Panc1 (cell line): ENCODE measurements around the gene METTL6. TPM values are rescaled to one million over a fixed set of nuclear protein-coding genes. Genes with fewer than 3 reads are reported as not detected.

Source experiments
- ATAC-seq: fragments of 200-7000 bp; cut with Tn5 transposase; 2 replicates; pipeline ENCODE4 v1.9.1; 2020; ENCODE audit warnings: mild to moderate bottlenecking, moderate library complexity
- BruUV-seq: library from RNA; stranded (reverse); fragments of 400-500 nt; replicated peaks from 2 replicates; lab custom pipeline; 2021; lab: Mats Ljungman, UMichigan
- CTCF ChIA-PET: fragments of 300-600 bp; sonication (Branson Sonifier 250); formaldehyde crosslinking; loops from one replicate; lab custom pipeline; 2022; ENCODE audit warnings: antibody characterized with exemption; lab: Charles Lee
- POLR2A ChIA-PET: fragments of 300-600 bp; sonication (Branson Sonifier 250); formaldehyde crosslinking; loops from one replicate; lab custom pipeline; 2022; ENCODE audit warnings: antibody characterized with exemption; lab: Charles Lee
- DNase-seq: peaks from one replicate; pipeline ENCODE4 v3.0.0-alpha.2; 2010; ENCODE audit warnings: low read depth, low spot score
- H3K27ac ChIP-seq: 2 replicates; pipeline ENCODE4 v1.5.1; 2011; ENCODE audit warnings: mild to moderate bottlenecking, low read length, inconsistent platforms
- H3K27me3 ChIP-seq: fragments of 200-500 bp; sonication (Bioruptor generic); 2 replicates; pipeline ENCODE4 v1.6.0; 2014; ENCODE audit warnings: low read length, inconsistent platforms; ENCODE audit not compliant: control insufficient read depth, insufficient read depth
- H3K36me3 ChIP-seq: fragments of 200-500 bp; sonication (Bioruptor generic); 2 replicates; pipeline ENCODE4 v1.5.1; 2014; ENCODE audit warnings: inconsistent platforms, mild to moderate bottlenecking, low read length, moderate library complexity; ENCODE audit not compliant: control insufficient read depth, insufficient read depth
- H3K4me1 ChIP-seq: 2 replicates; pipeline ENCODE4 v1.5.1; 2011; ENCODE audit warnings: inconsistent platforms, mild to moderate bottlenecking, low read length, moderate library complexity; ENCODE audit not compliant: control insufficient read depth, insufficient read depth
- H3K4me3 ChIP-seq, 2 experiments: 2 replicates each; pipeline ENCODE4 v1.5.1; 2011 to 2012; ENCODE audit warnings: low read depth in 2 of 2, low read length in 2 of 2, mild to moderate bottlenecking in 2 of 2, inconsistent platforms in 1 of 2, moderate library complexity in 1 of 2
- H3K9me3 ChIP-seq: fragments of 200-500 bp; sonication (Bioruptor generic); 2 replicates; pipeline ENCODE4 v1.5.1; 2014; ENCODE audit warnings: low read depth, mild to moderate bottlenecking, inconsistent platforms, low read length, moderate library complexity; ENCODE audit not compliant: control insufficient read depth, insufficient read depth
- POLR2AphosphoS5 ChIP-seq: IDR thresholded peaks from 2 replicates; pipeline ENCODE4 v1.6.1; 2012; ENCODE audit warnings: mild to moderate bottlenecking, low read depth, low read length, moderate library complexity
- SIN3A ChIP-seq: IDR thresholded peaks from 2 replicates; pipeline ENCODE4 v1.6.1; 2012; ENCODE audit warnings: low read depth, mild to moderate bottlenecking, low read length, moderate library complexity, borderline replicate concordance; ENCODE audit not compliant: insufficient read depth
- TCF7L2 ChIP-seq: IDR thresholded peaks from 2 replicates; pipeline ENCODE4 v1.6.1; 2011; ENCODE audit warnings: mild to moderate bottlenecking, low read depth, low read length, inconsistent platforms
- in situ Hi-C: cut with HindIII; loops from 2 replicates; pipeline ENCODE4 v1.10.0; 2016; ENCODE audit warnings: low sequenced_read_pairs, low pct_unique_long_range_greater_than_20kb
- intact Hi-C: fragments of 100-400 bp; cut with micrococcal nuclease; formaldehyde crosslinking; loops from one replicate; pipeline ENCODE4 v1.10.0; 2022; ENCODE audit not compliant: unreplicated experiment
- total RNA-seq: library from RNA; stranded (reverse); gene quantifications from one replicate; pipeline ENCODE4 v1.2.1, GENCODE V29; 2021; ENCODE audit not compliant: unreplicated experiment
- TF ChIP-seq, protein P1 (sequence below), 2 experiments: IDR thresholded peaks; 2 replicates each; pipeline ENCODE4 v1.6.1; 2011 to 2012; ENCODE audit warnings: low read depth in 2 of 2, control low read depth in 1 of 2, low read length in 1 of 2, mild to moderate bottlenecking in 1 of 2, moderate library complexity in 1 of 2; ENCODE audit not compliant: insufficient read depth in 1 of 2
- TF ChIP-seq, protein P2 (sequence below): fragments of 450-650 bp; IDR thresholded peaks from 2 replicates; pipeline ENCODE4 v1.5.1; 2017; ENCODE audit warnings: mild to moderate bottlenecking

METTL6 gene
- total RNA-seq, 1 experiment from 2014 or later = 16.5 TPM

DNA sequence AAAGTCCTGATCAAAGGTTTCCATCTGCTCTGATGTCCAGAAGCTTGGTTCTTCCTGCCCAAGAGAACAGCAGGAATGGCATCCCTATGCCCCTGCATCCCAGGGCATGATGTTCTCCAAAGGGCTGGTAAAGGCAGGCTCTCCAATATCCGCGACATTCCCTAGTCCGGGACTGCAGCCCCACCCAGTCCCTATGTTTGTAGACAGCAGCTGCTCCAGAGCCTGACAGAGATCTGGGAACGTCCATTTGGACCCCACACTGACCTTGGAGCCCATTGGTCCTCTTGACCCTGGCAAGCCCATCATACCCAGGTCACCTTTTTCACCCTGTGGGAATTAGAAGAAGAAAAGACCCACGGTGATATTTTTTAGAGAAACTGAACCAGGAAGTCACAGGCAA, 47.8 kb upstream of the METTL6 start:
- Histone ChIP-seq H3K27ac (no peak overlapping the region), H3K4me3 (no peak overlapping the region), H3K4me1 (no peaks in the 10 kb centered on the region), H3K36me3 (no peaks in the 10 kb centered on the region), H3K27me3 (no peaks in the 10 kb centered on the region), H3K9me3 (no peaks in the 10 kb centered on the region)
- ChIA-PET CTCF (no interaction called here), POLR2A (no interaction called here)
- ATAC-seq (no peak), DNase-seq (no peak)
- no TSS peak for BruUV-seq
- intact Hi-C loops = no loop called here
- in situ Hi-C loops = no loop called here
- no peak for TF ChIP-seq SIN3A
- TF ChIP-seq, protein P1, sequence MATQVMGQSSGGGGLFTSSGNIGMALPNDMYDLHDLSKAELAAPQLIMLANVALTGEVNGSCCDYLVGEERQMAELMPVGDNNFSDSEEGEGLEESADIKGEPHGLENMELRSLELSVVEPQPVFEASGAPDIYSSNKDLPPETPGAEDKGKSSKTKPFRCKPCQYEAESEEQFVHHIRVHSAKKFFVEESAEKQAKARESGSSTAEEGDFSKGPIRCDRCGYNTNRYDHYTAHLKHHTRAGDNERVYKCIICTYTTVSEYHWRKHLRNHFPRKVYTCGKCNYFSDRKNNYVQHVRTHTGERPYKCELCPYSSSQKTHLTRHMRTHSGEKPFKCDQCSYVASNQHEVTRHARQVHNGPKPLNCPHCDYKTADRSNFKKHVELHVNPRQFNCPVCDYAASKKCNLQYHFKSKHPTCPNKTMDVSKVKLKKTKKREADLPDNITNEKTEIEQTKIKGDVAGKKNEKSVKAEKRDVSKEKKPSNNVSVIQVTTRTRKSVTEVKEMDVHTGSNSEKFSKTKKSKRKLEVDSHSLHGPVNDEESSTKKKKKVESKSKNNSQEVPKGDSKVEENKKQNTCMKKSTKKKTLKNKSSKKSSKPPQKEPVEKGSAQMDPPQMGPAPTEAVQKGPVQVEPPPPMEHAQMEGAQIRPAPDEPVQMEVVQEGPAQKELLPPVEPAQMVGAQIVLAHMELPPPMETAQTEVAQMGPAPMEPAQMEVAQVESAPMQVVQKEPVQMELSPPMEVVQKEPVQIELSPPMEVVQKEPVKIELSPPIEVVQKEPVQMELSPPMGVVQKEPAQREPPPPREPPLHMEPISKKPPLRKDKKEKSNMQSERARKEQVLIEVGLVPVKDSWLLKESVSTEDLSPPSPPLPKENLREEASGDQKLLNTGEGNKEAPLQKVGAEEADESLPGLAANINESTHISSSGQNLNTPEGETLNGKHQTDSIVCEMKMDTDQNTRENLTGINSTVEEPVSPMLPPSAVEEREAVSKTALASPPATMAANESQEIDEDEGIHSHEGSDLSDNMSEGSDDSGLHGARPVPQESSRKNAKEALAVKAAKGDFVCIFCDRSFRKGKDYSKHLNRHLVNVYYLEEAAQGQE (IDR thresholded peaks at IDR 0.05; ENCODE audit: insufficient read depth in 1 of 2, low read depth in 2 of 2, low read length in 1 of 2) = no peak
- no peak for TF ChIP-seq TCF7L2
- TF ChIP-seq, protein P2, sequence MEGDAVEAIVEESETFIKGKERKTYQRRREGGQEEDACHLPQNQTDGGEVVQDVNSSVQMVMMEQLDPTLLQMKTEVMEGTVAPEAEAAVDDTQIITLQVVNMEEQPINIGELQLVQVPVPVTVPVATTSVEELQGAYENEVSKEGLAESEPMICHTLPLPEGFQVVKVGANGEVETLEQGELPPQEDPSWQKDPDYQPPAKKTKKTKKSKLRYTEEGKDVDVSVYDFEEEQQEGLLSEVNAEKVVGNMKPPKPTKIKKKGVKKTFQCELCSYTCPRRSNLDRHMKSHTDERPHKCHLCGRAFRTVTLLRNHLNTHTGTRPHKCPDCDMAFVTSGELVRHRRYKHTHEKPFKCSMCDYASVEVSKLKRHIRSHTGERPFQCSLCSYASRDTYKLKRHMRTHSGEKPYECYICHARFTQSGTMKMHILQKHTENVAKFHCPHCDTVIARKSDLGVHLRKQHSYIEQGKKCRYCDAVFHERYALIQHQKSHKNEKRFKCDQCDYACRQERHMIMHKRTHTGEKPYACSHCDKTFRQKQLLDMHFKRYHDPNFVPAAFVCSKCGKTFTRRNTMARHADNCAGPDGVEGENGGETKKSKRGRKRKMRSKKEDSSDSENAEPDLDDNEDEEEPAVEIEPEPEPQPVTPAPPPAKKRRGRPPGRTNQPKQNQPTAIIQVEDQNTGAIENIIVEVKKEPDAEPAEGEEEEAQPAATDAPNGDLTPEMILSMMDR = no peak
- no peak for TF ChIP-seq POLR2AphosphoS5

DNA sequence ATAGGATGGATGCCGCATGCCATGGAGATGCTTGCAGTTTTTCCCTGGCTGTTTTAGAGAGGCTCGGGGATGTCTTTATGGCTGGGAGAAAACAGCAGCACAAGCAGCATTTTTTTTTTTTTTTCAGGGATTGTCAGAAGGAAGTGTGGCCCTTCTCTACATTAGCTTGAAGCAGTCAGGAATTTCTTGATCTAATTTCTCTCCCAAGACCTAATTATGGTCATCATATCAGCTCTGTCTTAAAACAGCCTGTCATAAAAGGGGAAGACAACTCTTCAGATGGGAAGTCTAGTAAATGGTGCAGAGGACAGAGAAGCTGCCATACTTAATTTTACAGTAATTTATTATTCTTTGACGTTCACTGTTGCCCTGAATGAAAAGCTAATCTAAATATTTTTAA, 44.5 kb upstream of the METTL6 start:
- H3K9me3 ChIP-seq = no peaks in the 10 kb centered on the region
- no peak for DNase-seq
- in situ Hi-C loops = no loop called here
- intact Hi-C loops = no loop called here
- H3K4me3 ChIP-seq = no peak overlapping the region
- no peaks in the 10 kb centered on the region for H3K36me3 ChIP-seq
- ATAC-seq = no peak
- BruUV-seq = no TSS peak
- H3K27ac ChIP-seq = no peak overlapping the region
- no peaks in the 10 kb centered on the region for H3K4me1 ChIP-seq
- POLR2A ChIA-PET = no interaction called here
- TF ChIP-seq TCF7L2 (no peak), SIN3A (no peak), POLR2AphosphoS5 (no peak)
- TF ChIP-seq, protein P1 (IDR thresholded peaks at IDR 0.05; ENCODE audit: insufficient read depth in 1 of 2, low read depth in 2 of 2, low read length in 1 of 2) = no peak
- TF ChIP-seq, protein P2 = no peak
- CTCF ChIA-PET = no interaction called here
- no peaks in the 10 kb centered on the region for H3K27me3 ChIP-seq
